ENCODE measurements around the gene APP.
A peak's percentile ranks its signal among the peaks of the same experiment; 100 is the strongest.
"Not testable (repeated sequence)": the region's sequence is repeated elsewhere in the genome, so short reads cannot be mapped to it uniquely, and the experiment has no call there.

The APP gene

GRCh38 chr21:26164311-26164710 lies 6.3 kb downstream of the APP start:
- no peak for DNase-seq (ENCODE audit: low spot score)

GRCh38 chr21:26162081-26162480 lies 8.5 kb downstream of the APP start:
- no peak for DNase-seq (ENCODE audit: low spot score)

GRCh38 chr21:26159869-26160268 lies 10.7 kb downstream of the APP start:
- no peak for DNase-seq (ENCODE audit: low spot score)

- no peak for DNase-seq (ENCODE audit: low spot score)
These were observed 12.8 kb downstream of the APP start for GRCh38 chr21:26157801-26158200.

GRCh38 chr21:26154753-26155152 lies 15.8 kb downstream of the APP start:
- no peak for DNase-seq (ENCODE audit: low spot score)

GRCh38 chr21:26153758-26154157 lies 16.8 kb downstream of the APP start:
- no peak for DNase-seq (ENCODE audit: low spot score)

- DNase-seq (ENCODE audit: low spot score), result no peak
These were observed 21.7 kb downstream of the APP start for GRCh38 chr21:26148840-26149354.

- no peak for DNase-seq (ENCODE audit: low spot score)
These were observed 22.3 kb downstream of the APP start for GRCh38 chr21:26148071-26148839.

- no peak for DNase-seq (ENCODE audit: low spot score)
These were observed 23.0 kb downstream of the APP start for GRCh38 chr21:26147535-26147934.

GRCh38 chr21:26146681-26147080 lies 23.9 kb downstream of the APP start:
- no peak for DNase-seq (ENCODE audit: low spot score)

- DNase-seq (ENCODE audit: low spot score), result no peak
These were observed 26.5 kb downstream of the APP start for GRCh38 chr21:26144031-26144430.

- no peak for DNase-seq (ENCODE audit: low spot score)
These were observed 28.2 kb downstream of the APP start for GRCh38 chr21:26142363-26142762.

- no peak for DNase-seq (ENCODE audit: low spot score)
These were observed 29.6 kb downstream of the APP start for GRCh38 chr21:26140926-26141325.

- peak; percentile 11 for DNase-seq (ENCODE audit: low spot score)
These were observed 30.4 kb downstream of the APP start for GRCh38 chr21:26140164-26140579.

GRCh38 chr21:26138615-26139257 lies 31.8 kb downstream of the APP start:
- no peak for DNase-seq (ENCODE audit: low spot score)

GRCh38 chr21:26137379-26138060 lies 33.0 kb downstream of the APP start:
- no peak for DNase-seq (ENCODE audit: low spot score)

GRCh38 chr21:26136671-26137070 lies 33.9 kb downstream of the APP start:
- no peak for DNase-seq (ENCODE audit: low spot score)

- DNase-seq (ENCODE audit: low spot score), result no peak
These were observed 35.0 kb downstream of the APP start for GRCh38 chr21:26135520-26135919.

GRCh38 chr21:26131554-26131953 lies 39.0 kb downstream of the APP start:
- DNase-seq (ENCODE audit: low spot score), result no peak

GRCh38 chr21:26131053-26131452 lies 39.5 kb downstream of the APP start:
- not testable (repeated sequence) for DNase-seq (ENCODE audit: low spot score)

GRCh38 chr21:26130249-26130881 lies 40.2 kb downstream of the APP start:
- DNase-seq (ENCODE audit: low spot score), result no peak

GRCh38 chr21:26127918-26128317 lies 42.7 kb downstream of the APP start:
- no peak for DNase-seq (ENCODE audit: low spot score)

Data from HuH-7.5 (cell line).